ENCODE data around the gene PLA2G5. TPM values are rescaled to one million over a fixed set of nuclear protein-coding genes. Genes with fewer than 3 reads are reported as not detected.

Gene PLA2G5
- total and polyA plus RNA-seq, 9 of the 15 experiments (the other 6 are each of a cell fraction or from before 2014, with no cell fraction given), result not detected

- Histone ChIP-seq H3K9me1 (ENCODE audit: control insufficient read depth, insufficient read depth, low read length) (no peaks in the 10 kb centered on the region), H3K9me3 (replicated peaks; ENCODE audit: control insufficient read depth, insufficient read depth, low read depth, low read length) (no peaks in the 10 kb centered on the region), H3K4me1 (replicated peaks in 1 of 2; ENCODE audit: control insufficient read depth in 2 of 2, insufficient read depth in 2 of 2, low read length in 2 of 2) (no peaks in the 10 kb centered on the region), H3K79me2 (ENCODE audit: control insufficient read depth, insufficient read depth, low read length) (no peaks in the 10 kb centered on the region), H3K36me3 (ENCODE audit: control insufficient read depth, insufficient read depth, low read length) (no peaks in the 10 kb centered on the region), H3K4me3 (no peak overlapping the region), H2AFZ (ENCODE audit: low read depth, low read length) (no peak overlapping the region), H3K9ac (ENCODE audit: insufficient read depth in 1 of 2, low read depth in 2 of 2, low read length in 2 of 2) (no peak overlapping the region), H3K27ac (ENCODE audit: extremely low read depth, low read depth, low read length) (no peak overlapping the region), H4K20me1 (replicated peaks; ENCODE audit: control insufficient read depth, insufficient read depth, low read length) (no peaks in the 10 kb centered on the region), H3K4me2 (ENCODE audit: insufficient read depth, low read length) (no peak overlapping the region), H3K27me3 (ENCODE audit: control insufficient read depth in 2 of 2, insufficient read depth in 2 of 2, low read length in 2 of 2) (peaks cover 3 to 13% of the 10 kb centered on the region in 2 experiments)
- FAIRE-seq (no peak), DNase-seq (ENCODE audit: extremely low read depth in 1 of 4, low spot score in 3 of 4) (no peak), ATAC-seq (no peak)
- no peak for TF ChIP-seq ZNF354B (CRISPR knock-in tag; IDR thresholded peaks at IDR 0.05)
- TF ChIP-seq JUN (IDR thresholded peaks at IDR 0.05; ENCODE audit: borderline replicate concordance, low read depth, low read length), result no peak
- TF ChIP-seq JUN (CRISPR knock-in tag; IDR thresholded peaks at IDR 0.05; ENCODE audit: borderline replicate concordance), result no peak
- no peak for TF ChIP-seq NFYB (IDR thresholded peaks at IDR 0.05; ENCODE audit: extremely low read depth, insufficient read length)
- no peak for TF ChIP-seq BRF2 (IDR thresholded peaks at IDR 0.05; ENCODE audit: borderline replicate concordance, insufficient read depth, insufficient read length)
- no peak for TF ChIP-seq TEAD4 (IDR thresholded peaks at IDR 0.05; ENCODE audit: low read length)
- TF ChIP-seq TEAD4 (CRISPR knock-in tag; IDR thresholded peaks at IDR 0.05; ENCODE audit: borderline replicate concordance), result no peak
- no peak for TF ChIP-seq ETS2 (tag; IDR thresholded peaks at IDR 0.05; ENCODE audit: borderline replicate concordance, poor library complexity, severe bottlenecking)
- no peak for TF ChIP-seq E2F5 (CRISPR knock-in tag; IDR thresholded peaks at IDR 0.05)
- TF ChIP-seq ZNF511 (CRISPR knock-in tag; IDR thresholded peaks at IDR 0.05), result no peak
- no peak for TF ChIP-seq RB1 (IDR thresholded peaks at IDR 0.05; ENCODE audit: low read depth)
- TF ChIP-seq ZNF143 (CRISPR knock-in tag; IDR thresholded peaks at IDR 0.05), result no peak
- BruUV-seq (replicated peaks), result no TSS peak
- in situ Hi-C loops (cut with MboI) (no loop called here), intact Hi-C loops (cut with micrococcal nuclease) (no loop called here)
- 0% methylated on average over 2 of the region's 2 CpGs for WGBS (ENCODE audit: insufficient coverage, low coverage, missing lambda C conversion rate)
- ChIA-PET CTCF (ENCODE audit: low intra/inter-chr PET ratio) (no interaction called here), POLR2A (no interaction called here)
Observed at GRCh38 chr1:20063861-20064292, 6.1 kb upstream of the PLA2G5 start.

Data from K562 (cell line).